Rectal smooth muscle tissue (tissue), 1 donor: ENCODE measurements around the gene ZNF839.
"Not testable (repeated sequence)": the region's sequence is repeated elsewhere in the genome, so short reads cannot be mapped to it uniquely, and the experiment has no call there.

ENCODE experiments used
- H3K27ac ChIP-seq: one replicate; pipeline ENCODE4 v1.7.0; 2013; ENCODE audit warnings: low read depth, low read length, inconsistent platforms
- H3K27me3 ChIP-seq: one replicate; pipeline ENCODE4 v1.7.0; 2013; ENCODE audit warnings: low read length; ENCODE audit not compliant: control insufficient read depth, insufficient read depth
- H3K36me3 ChIP-seq: one replicate; pipeline ENCODE4 v1.7.0; 2013; ENCODE audit warnings: low read length; ENCODE audit not compliant: control insufficient read depth, insufficient read depth
- H3K4me1 ChIP-seq: one replicate; pipeline ENCODE4 v1.7.0; 2013; ENCODE audit warnings: low read length; ENCODE audit not compliant: control insufficient read depth, insufficient read depth
- H3K4me3 ChIP-seq: one replicate; pipeline ENCODE4 v1.7.0; 2013; ENCODE audit warnings: low read length
- H3K9ac ChIP-seq: one replicate; pipeline ENCODE4 v1.7.0; 2013; ENCODE audit warnings: low read length

Gene ZNF839

DNA sequence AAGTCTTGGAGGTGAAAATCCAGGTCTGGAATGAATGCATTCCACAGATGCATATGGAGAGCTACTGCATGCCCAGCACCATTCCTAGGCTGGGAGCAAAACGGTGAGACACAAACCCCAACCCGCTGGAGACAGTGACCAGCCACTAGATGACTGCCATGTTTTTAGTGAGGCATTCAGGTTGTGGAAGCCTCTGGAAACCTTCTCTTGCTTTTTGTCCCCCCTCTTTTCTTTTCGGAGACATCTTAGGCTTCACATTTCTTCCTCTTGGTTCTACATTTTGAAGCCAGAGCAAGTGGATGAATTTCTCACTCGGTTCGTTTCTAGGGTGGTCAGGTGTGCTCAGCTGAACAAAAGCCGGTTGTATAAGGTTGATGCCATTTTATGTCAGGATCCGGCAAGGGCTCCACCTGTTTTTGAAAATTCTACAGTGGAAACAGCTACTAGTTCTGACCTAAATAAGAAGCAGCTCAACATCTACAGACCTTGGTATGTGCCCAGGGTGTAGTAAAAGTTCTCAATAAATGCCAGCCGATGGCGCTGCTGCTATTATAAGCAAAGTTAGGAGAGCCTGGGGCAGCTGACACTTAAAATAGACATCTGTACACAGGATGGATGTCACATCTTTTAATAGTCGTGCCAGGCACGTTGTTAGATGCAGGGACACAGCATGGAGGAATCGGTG lies 1.8 kb upstream of the ZNF839 start:
- no peak overlapping the region for H3K9ac ChIP-seq
- peaks cover 8% of the 10 kb centered on the region for H3K4me1 ChIP-seq
- H3K27me3 ChIP-seq, result no peaks in the 10 kb centered on the region

DNA sequence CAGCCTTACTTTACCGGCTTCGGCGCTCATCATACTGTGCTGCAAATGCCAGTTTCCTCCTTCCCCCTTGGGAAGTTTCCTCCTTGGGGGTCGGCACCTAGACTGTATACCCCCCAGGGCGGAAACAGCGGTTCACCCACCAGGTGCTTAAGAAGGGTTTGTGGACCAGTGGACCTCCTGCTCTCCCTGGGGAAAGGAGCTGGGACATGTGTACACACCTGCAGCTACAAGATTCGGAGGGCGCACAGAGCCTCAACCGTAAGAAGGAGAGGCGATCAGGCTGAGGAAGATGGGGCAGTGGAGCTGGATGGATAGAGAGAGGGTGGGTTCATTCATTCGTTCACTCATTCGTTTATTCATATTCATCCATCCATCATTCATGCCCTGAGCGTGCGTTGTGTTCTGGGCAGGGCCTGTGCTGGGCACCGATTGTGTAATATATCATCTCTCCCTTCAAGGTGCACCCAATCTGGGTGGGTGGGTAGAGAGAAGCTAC lies 717 bp upstream of the ZNF839 start:
- Histone ChIP-seq H3K36me3 (no peaks in the 10 kb centered on the region), H3K9ac (peak overlapping the region; percentile 76), H3K4me3 (peak overlapping the region; percentile 91), H3K27me3 (no peaks in the 10 kb centered on the region), H3K4me1 (peaks cover 8% of the 10 kb centered on the region), H3K27ac (peak overlapping the region; percentile 96)

More for the DNA sequence above, 1.8 kb upstream of the ZNF839 start:
- H3K27ac ChIP-seq, result peak overlapping the region; percentile 45
- H3K36me3 ChIP-seq, result no peaks in the 10 kb centered on the region
- peak overlapping the region; percentile 69 for H3K4me3 ChIP-seq

DNA sequence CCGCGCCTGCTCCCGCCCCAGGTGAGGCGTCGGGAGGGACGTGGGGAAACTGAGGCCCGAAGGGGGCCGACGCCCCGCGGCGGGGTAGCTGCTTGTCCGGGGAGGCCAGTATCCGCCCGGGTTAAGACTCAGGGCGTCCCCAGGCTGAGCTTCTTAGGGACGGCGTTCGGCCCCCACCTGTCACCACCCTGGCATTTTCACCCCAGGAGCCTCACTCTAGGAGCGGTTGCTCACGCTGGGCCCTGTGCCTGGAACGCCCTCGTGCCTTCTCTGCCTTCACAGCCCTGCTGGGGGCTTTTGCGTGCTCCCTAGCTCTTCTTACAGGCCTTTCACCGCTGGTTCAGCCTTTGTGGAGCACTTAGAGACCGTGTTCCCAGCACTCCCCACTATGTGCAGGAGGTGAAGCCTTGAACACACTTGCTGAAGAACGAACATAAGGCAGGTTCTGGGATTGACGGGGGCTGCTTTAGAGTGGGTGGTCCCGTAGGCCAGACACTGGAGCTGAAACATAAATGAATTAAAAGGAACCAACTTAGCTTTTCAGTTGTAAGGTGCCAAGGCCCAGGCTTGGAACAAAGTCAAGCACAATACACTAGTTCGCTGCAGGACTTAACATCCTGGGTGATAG lies 601 bp downstream of the ZNF839 start:
- Histone ChIP-seq H3K27ac (peak overlapping the region; percentile 96), H3K4me1 (peaks cover 8% of the 10 kb centered on the region), H3K36me3 (no peaks in the 10 kb centered on the region), H3K4me3 (peak overlapping the region; percentile 91), H3K27me3 (no peaks in the 10 kb centered on the region), H3K9ac (peak overlapping the region; percentile 74)

DNA sequence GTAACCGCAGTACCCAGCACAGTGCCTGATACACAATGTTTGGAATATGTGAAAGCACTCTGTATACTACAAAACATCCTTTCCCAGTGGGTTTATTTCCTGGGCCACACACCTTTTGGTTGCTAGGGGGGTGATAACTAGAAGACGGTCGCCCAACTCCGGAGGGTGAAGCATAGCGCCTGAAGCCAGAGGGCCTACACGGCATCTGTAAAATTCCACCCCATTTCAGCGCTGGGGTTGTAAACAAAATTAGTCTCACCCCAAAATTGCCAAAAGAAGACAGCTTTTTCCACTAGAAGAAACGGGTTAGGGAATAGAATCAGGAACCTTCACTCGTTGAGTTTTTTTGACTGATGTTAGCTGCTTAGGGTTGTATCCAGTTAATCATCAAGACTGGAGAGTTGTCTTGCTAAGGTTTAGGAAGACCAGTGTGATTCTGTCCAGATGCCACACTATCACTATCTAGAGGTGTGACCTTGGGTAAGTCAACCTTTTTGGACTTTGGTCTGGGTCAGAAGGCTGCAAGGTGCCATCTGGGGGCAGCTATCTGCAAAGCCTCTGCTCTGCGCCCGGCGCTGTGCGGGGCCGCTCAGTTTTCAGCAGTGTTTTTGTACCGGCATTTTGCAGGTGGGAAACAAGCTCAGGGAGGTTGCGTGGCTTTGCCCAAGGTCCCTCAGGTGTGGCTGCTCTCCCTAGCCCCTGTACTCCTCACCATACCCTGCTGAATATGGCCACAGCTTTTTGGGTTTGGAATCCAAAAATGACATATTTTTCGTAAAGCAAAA lies 1.3 kb downstream of the ZNF839 start:
- Histone ChIP-seq H3K36me3 (peaks cover under 1% of the 10 kb centered on the region), H3K27ac (peak overlapping the region; percentile 96), H3K4me1 (peaks cover 8% of the 10 kb centered on the region)

DNA sequence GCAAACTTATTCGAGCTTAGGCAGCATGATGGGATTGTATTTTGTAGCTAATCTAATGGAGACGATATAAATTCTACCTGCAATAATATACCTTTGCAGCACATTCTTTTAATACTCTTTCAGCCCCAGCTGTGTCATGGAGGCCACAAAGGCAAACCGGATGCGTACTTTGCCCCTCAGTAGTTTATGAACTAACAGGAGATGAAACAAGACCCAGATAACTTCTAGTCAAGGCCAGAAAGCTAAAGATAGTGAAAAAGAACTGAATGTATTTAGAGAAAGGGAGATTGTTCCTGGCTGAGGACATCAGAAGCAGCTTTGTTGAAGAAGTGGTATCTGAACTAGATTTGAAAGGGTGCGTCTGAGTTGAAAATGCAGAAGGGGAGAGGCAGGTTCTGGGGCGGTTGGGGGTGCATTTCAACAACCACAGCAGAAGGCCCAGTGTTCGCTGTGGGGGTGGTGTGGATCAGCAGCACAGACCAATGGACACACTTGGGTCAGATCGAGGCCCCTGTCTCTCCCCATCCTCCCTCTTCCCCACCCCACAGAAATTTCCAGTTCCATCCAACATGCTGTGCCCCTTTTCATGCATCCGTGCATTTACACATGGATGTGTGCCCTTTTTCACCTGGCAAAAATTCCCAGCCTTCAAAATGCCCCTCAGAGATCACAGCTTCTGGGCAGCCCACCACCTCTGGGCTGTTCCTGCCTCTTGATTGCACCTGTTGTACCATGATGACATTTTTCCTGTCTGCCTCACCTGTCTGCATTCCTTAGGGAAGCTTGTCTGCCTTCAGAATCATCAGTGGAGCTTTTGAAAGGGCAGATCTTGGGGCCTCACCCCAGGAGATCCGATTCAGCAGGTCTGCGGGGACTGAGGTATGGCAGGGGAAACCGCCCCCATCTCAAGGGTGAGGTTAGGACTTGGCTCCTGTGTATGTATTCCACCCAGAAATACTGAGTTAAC lies 2.2 kb downstream of the ZNF839 start:
- H3K27ac ChIP-seq, result no peak overlapping the region
- peaks cover 5% of the 10 kb centered on the region for H3K4me1 ChIP-seq
- no peak overlapping the region for H3K9ac ChIP-seq
- no peak overlapping the region for H3K4me3 ChIP-seq
- H3K36me3 ChIP-seq, result peaks cover 7% of the 10 kb centered on the region
- no peaks in the 10 kb centered on the region for H3K27me3 ChIP-seq

More for the DNA sequence above, 1.3 kb downstream of the ZNF839 start:
- Histone ChIP-seq H3K9ac (peak overlapping the region; percentile 74), H3K4me3 (peak overlapping the region; percentile 91), H3K27me3 (no peaks in the 10 kb centered on the region)

DNA sequence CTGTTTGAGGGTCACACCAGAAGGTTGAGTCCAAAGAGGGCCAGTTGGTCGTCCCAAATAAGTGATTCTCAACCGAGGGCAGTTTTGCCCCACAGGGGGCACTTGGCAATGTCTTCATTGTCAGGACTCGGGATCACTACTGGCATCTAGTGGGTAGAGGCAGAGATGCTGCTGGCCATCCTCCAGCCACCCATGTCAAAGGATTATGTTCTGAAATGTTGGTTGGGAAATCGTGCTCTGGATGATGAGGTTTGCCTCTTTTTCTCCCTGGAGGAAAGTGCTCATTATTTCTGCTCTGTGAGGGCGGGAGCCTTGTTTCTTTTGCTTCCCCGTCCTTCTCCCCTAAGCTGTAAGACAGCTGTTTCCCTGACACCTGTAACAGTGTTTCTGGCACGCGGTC lies 3.6 kb downstream of the ZNF839 start:
- H3K9ac ChIP-seq, result no peak overlapping the region
- H3K36me3 ChIP-seq, result peaks cover 7% of the 10 kb centered on the region
- H3K27me3 ChIP-seq, result no peaks in the 10 kb centered on the region
- H3K27ac ChIP-seq, result no peak overlapping the region
- no peak overlapping the region for H3K4me3 ChIP-seq
- peaks cover 5% of the 10 kb centered on the region for H3K4me1 ChIP-seq

DNA sequence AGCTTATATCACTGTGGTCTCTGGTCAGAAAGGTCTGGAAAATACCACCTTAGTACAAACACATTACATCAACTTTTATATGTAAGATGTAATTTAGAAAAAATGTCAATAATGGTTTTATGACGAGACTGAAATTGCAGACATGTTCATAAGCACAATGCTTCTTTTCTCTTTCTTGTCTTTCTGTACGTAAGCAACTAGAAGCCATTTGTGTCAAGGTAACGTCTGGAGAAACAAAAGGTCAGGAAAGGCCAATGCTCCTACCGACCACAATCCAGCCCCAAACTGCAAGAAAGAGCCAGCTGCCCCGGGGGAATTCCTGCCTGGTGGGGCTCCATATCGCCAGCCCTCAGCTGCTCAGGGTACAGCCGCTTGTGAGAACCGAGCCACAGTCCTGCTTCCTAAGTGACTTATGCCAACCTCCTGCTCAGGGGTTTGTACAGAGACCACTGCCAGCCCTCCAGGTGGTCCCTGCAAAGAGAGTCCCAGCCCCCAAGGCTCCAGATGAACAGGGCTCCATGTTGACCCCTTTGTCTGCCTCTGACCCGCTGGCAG lies 6.3 kb downstream of the ZNF839 start:
- no peak overlapping the region for H3K27ac ChIP-seq

DNA sequence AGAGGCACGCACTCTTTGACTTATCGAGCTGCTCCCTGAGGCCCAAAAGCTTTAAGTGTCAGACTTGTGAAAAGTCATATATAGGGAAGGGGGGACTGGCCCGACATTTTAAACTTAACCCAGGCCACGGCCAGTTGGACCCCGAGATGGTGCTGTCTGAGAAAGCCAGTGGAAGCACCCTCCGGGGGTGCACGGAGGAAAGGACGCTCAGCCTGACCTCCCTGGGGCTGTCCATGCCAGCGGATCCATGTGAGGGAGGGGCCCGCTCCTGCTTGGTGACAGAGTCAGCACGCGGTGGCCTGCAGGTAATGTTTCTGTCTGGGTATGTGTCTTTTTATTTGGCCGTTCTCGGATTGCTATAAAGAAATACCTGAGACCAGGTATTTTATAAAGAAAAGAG lies 7.0 kb downstream of the ZNF839 start:
- Histone ChIP-seq H3K27me3 (no peaks in the 10 kb centered on the region), H3K9ac (no peak overlapping the region), H3K4me1 (no peaks in the 10 kb centered on the region), H3K4me3 (no peak overlapping the region), H3K36me3 (peaks cover 7% of the 10 kb centered on the region), H3K27ac (no peak overlapping the region)

More for the DNA sequence above, 6.3 kb downstream of the ZNF839 start:
- Histone ChIP-seq H3K4me3 (no peak overlapping the region), H3K27me3 (no peaks in the 10 kb centered on the region), H3K9ac (no peak overlapping the region), H3K36me3 (peaks cover 7% of the 10 kb centered on the region), H3K4me1 (no peaks in the 10 kb centered on the region)

DNA sequence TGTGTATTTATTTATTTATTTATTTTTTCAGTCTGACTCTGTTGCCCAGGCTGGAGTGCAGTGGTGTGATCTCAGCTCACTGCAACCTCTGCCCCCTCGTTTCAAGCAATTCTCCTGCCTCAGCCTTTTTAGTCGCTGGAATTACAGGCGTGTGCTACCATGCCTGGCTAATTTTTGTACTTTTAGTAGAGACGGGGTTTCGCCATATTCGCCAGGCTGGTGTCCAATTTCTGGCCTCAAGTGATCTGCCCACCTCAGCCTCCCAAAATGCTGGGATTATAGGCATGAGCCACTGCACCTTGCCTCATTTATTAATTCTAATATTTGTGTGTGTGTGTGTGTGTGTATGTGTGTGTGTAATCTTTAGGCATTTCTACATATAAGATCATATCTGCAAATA lies 9.8 kb downstream of the ZNF839 start:
- H3K9ac ChIP-seq, H3K4me1 ChIP-seq, H3K27me3 ChIP-seq, H3K4me3 ChIP-seq, H3K36me3 ChIP-seq, H3K27ac ChIP-seq: not testable (repeated sequence)

DNA sequence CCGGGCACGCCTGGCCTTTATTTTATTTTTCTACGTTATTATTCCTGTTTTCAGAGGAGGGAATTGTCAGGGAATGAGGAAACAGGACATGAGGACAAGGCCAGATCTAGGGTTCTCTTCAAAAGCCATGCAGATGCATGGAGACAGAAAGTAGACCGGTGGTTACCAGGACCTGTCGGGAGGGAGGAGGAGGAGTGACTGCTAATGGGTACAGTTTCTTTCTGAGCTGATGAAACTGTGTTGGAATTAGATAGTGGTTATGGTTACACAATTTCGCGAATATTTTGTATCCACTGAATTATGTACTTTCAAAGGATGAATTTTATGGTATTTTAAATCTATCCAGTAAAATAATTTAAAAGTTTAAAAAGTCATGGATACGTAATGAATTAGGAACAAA lies 11.3 kb downstream of the ZNF839 start:
- no peak overlapping the region for H3K9ac ChIP-seq
- no peaks in the 10 kb centered on the region for H3K27me3 ChIP-seq
- H3K27ac ChIP-seq, result no peak overlapping the region
- H3K4me1 ChIP-seq, result no peaks in the 10 kb centered on the region
- H3K4me3 ChIP-seq, result no peak overlapping the region
- H3K36me3 ChIP-seq, result peaks cover 15% of the 10 kb centered on the region

DNA sequence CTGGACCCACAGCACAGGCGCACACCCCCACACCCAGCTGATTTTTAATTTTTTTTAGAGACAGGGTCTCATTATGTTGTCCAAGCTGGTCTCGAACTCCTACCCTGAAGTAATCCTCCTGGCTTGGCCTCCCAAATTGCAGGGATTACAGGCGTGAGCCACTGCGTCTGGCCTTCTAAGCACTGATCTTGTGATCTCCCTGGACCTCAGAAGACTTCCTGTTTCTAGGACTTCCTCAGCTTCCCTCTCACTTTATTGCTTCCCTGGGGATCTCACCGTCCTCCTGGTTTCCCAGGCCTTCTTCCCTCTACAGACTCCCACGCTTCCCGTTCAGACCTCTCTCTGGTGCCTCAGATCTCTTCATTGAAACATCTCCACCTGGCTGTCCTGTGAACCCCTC lies 13.8 kb downstream of the ZNF839 start:
- no peak overlapping the region for H3K4me3 ChIP-seq
- H3K36me3 ChIP-seq, result peaks cover 11% of the 10 kb centered on the region
- no peaks in the 10 kb centered on the region for H3K4me1 ChIP-seq
- no peak overlapping the region for H3K27ac ChIP-seq
- no peak overlapping the region for H3K9ac ChIP-seq
- H3K27me3 ChIP-seq, result no peaks in the 10 kb centered on the region
